DMS 273 (cell line): ENCODE data around the gene BOLA2.
"Not testable (repeated sequence)": the region's sequence is repeated elsewhere in the genome, so short reads cannot be mapped to it uniquely, and the experiment has no call there.

ENCODE experiments used
- DNase-seq: peaks from one replicate; lab custom pipeline; 2025; ENCODE audit not compliant: unreplicated experiment; lab: John Stamatoyannopoulos, UW

Gene BOLA2

GRCh38 chr16:29454269-29454668, at the start of gene BOLA2, which contains the start of gene SLX1B:
TSS of gene BOLA2 (minus strand) at chr16:29454351. CDS start at chr16:29454253, 98 bp downstream.
TSS of gene SLX1B (plus strand) at chr16:29454533.
- not testable (repeated sequence) for DNase-seq

- DNase-seq = not testable (repeated sequence)
Observed at GRCh38 chr16:29482276-29482675, 28.1 kb upstream of the BOLA2 start.

GRCh38 chr16:29472065-29472464, 17.9 kb upstream of the BOLA2 start:
- not testable (repeated sequence) for DNase-seq

- DNase-seq = not testable (repeated sequence)
Observed at GRCh38 chr16:29469660-29470059, 15.5 kb upstream of the BOLA2 start.

GRCh38 chr16:29467654-29468366, 13.7 kb upstream of the BOLA2 start:
- DNase-seq = not testable (repeated sequence)

- not testable (repeated sequence) for DNase-seq
Observed at GRCh38 chr16:29466904-29467303, 12.8 kb upstream of the BOLA2 start.

- DNase-seq = not testable (repeated sequence)
Observed at GRCh38 chr16:29465985-29466824, 12.1 kb upstream of the BOLA2 start.

- not testable (repeated sequence) for DNase-seq
Observed at GRCh38 chr16:29460647-29461030, 6.5 kb upstream of the BOLA2 start.

- DNase-seq = not testable (repeated sequence)
Observed at GRCh38 chr16:29459706-29460646, 5.8 kb upstream of the BOLA2 start, which contains the start of gene SULT1A4. TSS of gene SULT1A4 (plus strand) at chr16:29459913. CDS start at chr16:29461386, 1,473 bp downstream.

- not testable (repeated sequence) for DNase-seq
Observed at GRCh38 chr16:29457660-29458059, 3.5 kb upstream of the BOLA2 start.

- not testable (repeated sequence) for DNase-seq
Observed at GRCh38 chr16:29454828-29455227, 677 bp upstream of the BOLA2 start.

GRCh38 chr16:29453754-29454153, 397 bp downstream of the BOLA2 start:
- DNase-seq = not testable (repeated sequence)

GRCh38 chr16:29425390-29425789, 28.8 kb downstream of the BOLA2 start:
- DNase-seq = not testable (repeated sequence)

- not testable (repeated sequence) for DNase-seq
Observed at GRCh38 chr16:29423587-29423986, 30.6 kb downstream of the BOLA2 start.

- not testable (repeated sequence) for DNase-seq
Observed at GRCh38 chr16:29405249-29405648, 48.9 kb downstream of the BOLA2 start.
